LNCaP clone FGC (cell line): Measurements from ENCODE around the gene DROSHA.

Experiments
- DNase-seq: peaks from one replicate; pipeline ENCODE4 v3.0.0-alpha.2; 2011; ENCODE audit warnings: low read depth
- H3K4me3 ChIP-seq: 2 replicates; pipeline ENCODE4 v1.5.1; 2011; ENCODE audit warnings: mild to moderate bottlenecking, low read depth, low read length, control low read depth
- CTCF ChIP-seq: IDR thresholded peaks from 2 replicates; pipeline ENCODE4 v1.5.1; 2012; ENCODE audit warnings: mild to moderate bottlenecking; ENCODE audit not compliant: control insufficient read depth, insufficient read depth; ENCODE audit errors: extremely low read depth

Gene DROSHA

GRCh38 chr5:31449174-31449573, 82.7 kb downstream of the DROSHA start:
- TF ChIP-seq CTCF: no peak
- H3K4me3 ChIP-seq: no peak overlapping the region
- no peak for DNase-seq

- DNase-seq: no peak
- H3K4me3 ChIP-seq: no peak overlapping the region
- TF ChIP-seq CTCF: no peak
Measured at GRCh38 chr5:31445041-31445600, 86.8 kb downstream of the DROSHA start.

GRCh38 chr5:31443572-31443971, 88.3 kb downstream of the DROSHA start:
- TF ChIP-seq CTCF: no peak
- no peak for DNase-seq
- H3K4me3 ChIP-seq: no peak overlapping the region

GRCh38 chr5:31442058-31442745, 89.7 kb downstream of the DROSHA start:
- TF ChIP-seq CTCF: no peak
- peak; percentile 36 for DNase-seq
- no peak overlapping the region for H3K4me3 ChIP-seq

GRCh38 chr5:31436851-31437250, 95.0 kb downstream of the DROSHA start:
- TF ChIP-seq CTCF: no peak
- DNase-seq: no peak
- no peak overlapping the region for H3K4me3 ChIP-seq

- H3K4me3 ChIP-seq: no peak overlapping the region
- no peak for DNase-seq
- no peak for TF ChIP-seq CTCF
Measured at GRCh38 chr5:31435730-31436129, 96.2 kb downstream of the DROSHA start.

GRCh38 chr5:31434898-31435297, 97.0 kb downstream of the DROSHA start:
- no peak for TF ChIP-seq CTCF
- no peak overlapping the region for H3K4me3 ChIP-seq
- no peak for DNase-seq
